Measurements from ENCODE around the gene SMTN. TPM values are rescaled to one million over a fixed set of nuclear protein-coding genes. Genes with fewer than 3 reads are reported as not detected.
"Not testable (repeated sequence)": the region's sequence is repeated elsewhere in the genome, so short reads cannot be mapped to it uniquely, and the experiment has no call there.

Gene SMTN
- total RNA-seq, 1 donor: 94.1 TPM

GRCh38 chr22:31093086-31093850, 12.2 kb downstream of the SMTN start:
- H3K4me3 ChIP-seq (ENCODE audit: low read depth, low read length): no peak overlapping the region
- TF ChIP-seq CTCF (IDR thresholded peaks at IDR 0.05; ENCODE audit: insufficient read depth, low read depth, low read length): no peak
- DNase-seq (ENCODE audit: low read depth): no peak

- TF ChIP-seq CTCF (IDR thresholded peaks at IDR 0.05; ENCODE audit: insufficient read depth, low read depth, low read length): no peak
- DNase-seq (ENCODE audit: low read depth): no peak
- no peak overlapping the region for H3K4me3 ChIP-seq (ENCODE audit: low read depth, low read length)
These were observed 13.0 kb downstream of the SMTN start for GRCh38 chr22:31094021-31094551.

DNA sequence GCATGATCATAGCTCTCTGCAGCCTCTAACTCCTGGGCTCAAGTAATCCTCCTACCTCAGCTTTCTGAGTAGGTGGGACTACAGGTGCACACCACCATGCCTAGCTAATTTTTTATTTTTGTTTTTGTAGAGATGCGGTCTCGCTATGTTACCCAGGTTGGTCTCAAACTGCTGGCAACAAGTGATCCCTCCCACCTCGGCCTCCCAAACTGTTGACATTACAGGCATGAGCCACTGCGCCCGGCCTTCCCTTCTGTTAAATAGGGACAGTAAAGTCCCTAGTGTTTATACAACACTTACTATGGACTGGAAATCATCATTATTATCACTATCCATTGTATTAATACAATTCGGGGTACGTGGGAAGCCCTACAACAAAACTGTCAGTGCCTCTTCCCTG, 13.6 kb downstream of the SMTN start:
- H3K4me3 ChIP-seq (ENCODE audit: low read depth, low read length): no peak overlapping the region
- no peak for DNase-seq (ENCODE audit: low read depth)
- TF ChIP-seq CTCF (IDR thresholded peaks at IDR 0.05; ENCODE audit: insufficient read depth, low read depth, low read length): no peak

DNA sequence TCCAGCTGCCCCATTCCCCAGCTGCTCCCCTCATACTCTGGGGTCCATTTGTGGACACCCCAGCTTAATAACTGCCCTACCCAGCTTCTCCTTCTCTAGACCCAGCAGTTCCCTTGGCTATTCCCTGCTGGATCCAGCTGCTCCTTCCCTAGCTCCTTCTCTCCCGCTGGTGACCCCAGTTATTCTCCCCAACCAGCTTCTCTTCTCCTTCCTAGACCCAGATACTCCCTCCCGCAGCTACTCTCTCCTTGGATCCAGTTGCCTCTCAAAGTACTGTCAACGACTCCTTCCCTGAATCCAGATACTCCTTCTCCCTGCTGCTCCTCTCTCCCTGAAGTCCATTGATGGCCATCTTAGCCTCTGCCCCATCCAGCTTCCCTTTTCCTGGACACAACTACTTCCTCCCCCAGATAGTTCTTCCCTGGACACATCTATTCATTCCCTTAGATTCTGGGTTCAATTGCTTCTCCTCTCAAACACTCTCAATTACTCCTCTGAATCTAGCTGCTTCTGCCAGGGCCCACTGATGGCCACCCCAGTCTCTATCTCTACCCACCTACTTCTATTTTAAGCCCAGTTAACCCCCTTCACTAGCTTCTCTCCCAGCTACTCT, 14.6 kb downstream of the SMTN start:
- no peak for DNase-seq (ENCODE audit: low read depth)
- TF ChIP-seq CTCF (IDR thresholded peaks at IDR 0.05; ENCODE audit: insufficient read depth, low read depth, low read length): no peak
- H3K4me3 ChIP-seq (ENCODE audit: low read depth, low read length): no peak overlapping the region

GRCh38 chr22:31096657-31097279, 15.7 kb downstream of the SMTN start:
- H3K4me3 ChIP-seq (ENCODE audit: low read depth, low read length): no peak overlapping the region
- no peak for DNase-seq (ENCODE audit: low read depth)
- TF ChIP-seq CTCF (IDR thresholded peaks at IDR 0.05; ENCODE audit: insufficient read depth, low read depth, low read length): no peak

- not testable (repeated sequence) for H3K4me3 ChIP-seq (ENCODE audit: low read depth, low read length); DNase-seq (ENCODE audit: low read depth)
These were observed 16.4 kb downstream of the SMTN start for GRCh38 chr22:31097539-31097938.

DNA sequence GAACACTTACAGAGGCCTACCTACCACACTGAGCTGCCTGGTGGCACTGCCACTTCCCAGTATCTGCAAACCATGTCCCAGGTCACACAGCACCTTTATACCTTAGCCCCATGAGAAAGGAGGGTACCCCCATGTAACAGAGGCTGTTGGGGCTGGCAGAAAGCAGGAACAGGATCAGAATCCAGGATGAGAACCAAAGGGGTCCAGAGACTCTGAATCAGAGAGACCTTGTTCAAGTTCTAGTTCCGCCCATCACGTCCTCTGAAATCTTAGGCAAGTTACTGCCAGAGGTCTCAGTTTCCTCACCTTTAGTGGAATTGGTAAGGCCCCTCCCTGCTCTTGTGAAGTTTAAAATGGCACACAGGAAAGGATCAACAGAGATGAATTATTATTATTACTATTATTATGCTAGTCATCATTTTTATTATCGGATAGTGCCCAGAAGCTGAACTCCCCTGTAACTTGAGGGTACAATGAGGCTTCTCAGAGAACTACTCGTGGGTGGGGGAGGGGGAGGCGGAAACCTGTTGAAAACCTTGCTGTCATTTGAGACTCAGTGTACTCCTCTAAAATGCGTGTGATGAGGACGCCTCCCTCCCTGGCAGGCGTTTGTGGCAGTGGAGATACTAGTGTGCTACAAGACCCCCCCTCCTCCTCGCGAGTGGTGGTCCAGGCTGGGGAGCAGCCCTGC, 17.0 kb downstream of the SMTN start:
- TF ChIP-seq CTCF (IDR thresholded peaks at IDR 0.05; ENCODE audit: insufficient read depth, low read depth, low read length): no peak
- no peak for DNase-seq (ENCODE audit: low read depth)
- no peak overlapping the region for H3K4me3 ChIP-seq (ENCODE audit: low read depth, low read length)
